OCI-LY7 (cell line): ENCODE data around the gene OGDHL. TPM values are rescaled to one million over a fixed set of nuclear protein-coding genes. Genes with fewer than 3 reads are reported as not detected.

Experiments used
- BruUV-seq: library from RNA; stranded (reverse); fragments of 400-500 nt; replicated peaks from 2 replicates; lab custom pipeline; 2021; lab: Mats Ljungman, UMichigan
- CTCF ChIA-PET: fragments of 300-600 bp; sonication (Branson Sonifier 250); formaldehyde crosslinking; loops from one replicate; lab custom pipeline; 2022; ENCODE audit warnings: antibody characterized with exemption; ENCODE audit not compliant: unreplicated experiment; lab: Charles Lee
- POLR2A ChIA-PET: fragments of 300-600 bp; sonication (Branson Sonifier 250); formaldehyde crosslinking; loops from one replicate; lab custom pipeline; 2022; ENCODE audit warnings: antibody characterized with exemption; lab: Charles Lee
- DNase-seq: peaks from one replicate; pipeline ENCODE4 v3.0.0-alpha.2; 2015; ENCODE audit warnings: low spot score
- H2AFZ ChIP-seq: fragments of 200-600 bp; sonication (generic), shearing (Covaris generic); 2 replicates; pipeline ENCODE4 v1.6.1; 2014; ENCODE audit warnings: mild to moderate bottlenecking, antibody characterized with exemption, low read length, moderate library complexity
- H3K27ac ChIP-seq: fragments of 200-600 bp; sonication (generic); 2 replicates; pipeline ENCODE4 v1.5.1; 2014; ENCODE audit warnings: mixed run types, low read depth, mild to moderate bottlenecking, moderate library complexity, low read length, inconsistent platforms; ENCODE audit not compliant: poor library complexity, severe bottlenecking
- H3K36me3 ChIP-seq: fragments of 200-600 bp; sonication (generic); 2 replicates; pipeline ENCODE4 v1.6.1; 2014; ENCODE audit warnings: mild to moderate bottlenecking, antibody characterized with exemption, low read length, moderate library complexity, mixed read lengths; ENCODE audit not compliant: insufficient read depth
- H3K4me1 ChIP-seq: fragments of 200-600 bp; sonication (generic); 2 replicates; pipeline ENCODE4 v1.5.1; 2014; ENCODE audit warnings: mild to moderate bottlenecking, low read length; ENCODE audit not compliant: insufficient read depth, poor library complexity, severe bottlenecking
- H3K4me2 ChIP-seq: fragments of 200-600 bp; sonication (generic); 2 replicates; pipeline ENCODE4 v1.6.1; 2014; ENCODE audit warnings: mild to moderate bottlenecking, low read length
- H3K4me3 ChIP-seq: fragments of 200-600 bp; sonication (generic); 2 replicates; pipeline ENCODE4 v1.5.1; 2014; ENCODE audit warnings: mild to moderate bottlenecking, low read depth, low read length; ENCODE audit not compliant: poor library complexity, severe bottlenecking
- H3K79me2 ChIP-seq: fragments of 200-600 bp; sonication (generic); 2 replicates; pipeline ENCODE4 v1.6.1; 2016; ENCODE audit warnings: low read depth, mild to moderate bottlenecking, low read length, moderate library complexity, mixed read lengths; ENCODE audit not compliant: insufficient read depth
- H3K9me2 ChIP-seq: fragments of 200-600 bp; sonication (generic); 2 replicates; pipeline ENCODE4 v1.6.1; 2016; ENCODE audit warnings: mild to moderate bottlenecking, low read length, mixed read lengths; ENCODE audit not compliant: insufficient read depth
- H3K9me3 ChIP-seq: fragments of 200-600 bp; sonication (generic); 2 replicates; pipeline ENCODE4 v1.6.1; 2014; ENCODE audit warnings: mild to moderate bottlenecking, mixed run types, low read length, mixed read lengths
- H4K20me1 ChIP-seq: fragments of 200-600 bp; sonication (generic); 2 replicates; pipeline ENCODE4 v1.6.1; 2014; ENCODE audit warnings: mild to moderate bottlenecking, antibody characterized with exemption, low read length, moderate library complexity, mixed read lengths; ENCODE audit not compliant: insufficient read depth
- CTCF ChIP-seq: fragments of 200-600 bp; sonication (generic); conservative IDR thresholded peaks from 2 replicates; pipeline ENCODE4 v1.5.1; 2014; ENCODE audit warnings: mild to moderate bottlenecking, antibody characterized with exemption, low read length, moderate library complexity, mixed read lengths
- EZH2phosphoT487 ChIP-seq: fragments of 200-600 bp; sonication (generic); IDR thresholded peaks from 2 replicates; pipeline ENCODE4 v1.6.1; 2018; ENCODE audit warnings: low read depth, borderline replicate concordance, mild to moderate bottlenecking, mixed run types, antibody characterized with exemption, low read length, moderate library complexity, mixed read lengths
- intact Hi-C: fragments of 100-400 bp; cut with micrococcal nuclease; formaldehyde crosslinking; loops from one replicate; pipeline ENCODE4 v1.10.0; 2022; ENCODE audit not compliant: unreplicated experiment
- total RNA-seq, 2 experiments: library from RNA; depleted of rRNA in 1 of 2; stranded (reverse); fragments of >200 nt in 1 of 2; shearing (Covaris generic) in 1 of 2; gene quantifications; 2 replicates each; pipeline ENCODE4 v1.2.3, GENCODE V29; 2014 to 2022

Gene OGDHL
- total RNA-seq, 2 experiments from 2014 or later = 0.23 TPM; not detected in 1

- no TSS peak for BruUV-seq
- H3K4me1 ChIP-seq = no peaks in the 10 kb centered on the region
- H3K9me3 ChIP-seq = no peaks in the 10 kb centered on the region
- ChIA-PET CTCF (no interaction called here), POLR2A (no interaction called here)
- H3K79me2 ChIP-seq = no peaks in the 10 kb centered on the region
- TF ChIP-seq CTCF = no peak
- no peak for TF ChIP-seq EZH2phosphoT487
- H3K36me3 ChIP-seq = no peaks in the 10 kb centered on the region
- intact Hi-C loops = no loop called here
- H3K27ac ChIP-seq = no peak overlapping the region
- no peak for DNase-seq
- H4K20me1 ChIP-seq = no peaks in the 10 kb centered on the region
- no peak overlapping the region for H3K4me3 ChIP-seq
- no peak overlapping the region for H2AFZ ChIP-seq
- H3K9me2 ChIP-seq = no peaks in the 10 kb centered on the region
- H3K4me2 ChIP-seq = no peak overlapping the region
These were observed 52.2 kb downstream of the OGDHL start for GRCh38 chr10:49709934-49710333.

GRCh38 chr10:49707585-49707984 lies 54.5 kb downstream of the OGDHL start:
- Histone ChIP-seq H3K27ac (no peak overlapping the region), H2AFZ (no peak overlapping the region), H3K36me3 (no peaks in the 10 kb centered on the region), H3K9me3 (no peaks in the 10 kb centered on the region), H3K79me2 (no peaks in the 10 kb centered on the region), H3K4me1 (no peaks in the 10 kb centered on the region), H3K4me2 (no peak overlapping the region), H3K9me2 (no peaks in the 10 kb centered on the region), H3K4me3 (no peak overlapping the region), H4K20me1 (no peaks in the 10 kb centered on the region)
- TF ChIP-seq CTCF = no peak
- no peak for TF ChIP-seq EZH2phosphoT487
- intact Hi-C loops = no loop called here
- POLR2A ChIA-PET = interaction anchor here (0.6 kb wide), 1 partner anchor 69 kb away, joined by 3 read pairs; no protein-coding TSS in a partner anchor
- BruUV-seq = no TSS peak
- DNase-seq = no peak
- CTCF ChIA-PET = no interaction called here

GRCh38 chr10:49700997-49701396 lies 61.1 kb downstream of the OGDHL start:
- Histone ChIP-seq H3K9me2 (no peaks in the 10 kb centered on the region), H2AFZ (no peak overlapping the region), H3K4me3 (no peak overlapping the region), H3K27ac (no peak overlapping the region), H3K4me2 (no peak overlapping the region), H4K20me1 (no peaks in the 10 kb centered on the region), H3K9me3 (no peaks in the 10 kb centered on the region), H3K4me1 (no peaks in the 10 kb centered on the region), H3K36me3 (no peaks in the 10 kb centered on the region), H3K79me2 (no peaks in the 10 kb centered on the region)
- ChIA-PET POLR2A (no interaction called here), CTCF (no interaction called here)
- DNase-seq = no peak
- TF ChIP-seq EZH2phosphoT487 (no peak), CTCF (0 out of 2 replicates have a peak, but pooled peaks have one; percentile 11)
- intact Hi-C loops = no loop called here
- BruUV-seq = no TSS peak
